Mammary epithelial cell (primary cell): ENCODE data around the gene CTIF.

Experiments
- EZH2 ChIP-seq: IDR thresholded peaks from 2 replicates; pipeline ENCODE4 v1.6.1; 2012; ENCODE audit warnings: low read length, inconsistent platforms, borderline replicate concordance
- TF ChIP-seq, protein P1 (sequence below), 2 donors: IDR thresholded peaks in 1 of 2; conservative IDR thresholded peaks in 1 of 2; 2 replicates each; pipeline ENCODE4 v1.5.1; 2011 to 2012; ENCODE audit warnings: inconsistent platforms in 2 of 2, low read length in 2 of 2, mild to moderate bottlenecking in 2 of 2, control low read depth in 1 of 2, low read depth in 1 of 2; ENCODE audit not compliant: insufficient read depth in 1 of 2; ENCODE audit errors: extremely low read depth in 1 of 2

- no peak for TF ChIP-seq EZH2
- TF ChIP-seq, protein P1, sequence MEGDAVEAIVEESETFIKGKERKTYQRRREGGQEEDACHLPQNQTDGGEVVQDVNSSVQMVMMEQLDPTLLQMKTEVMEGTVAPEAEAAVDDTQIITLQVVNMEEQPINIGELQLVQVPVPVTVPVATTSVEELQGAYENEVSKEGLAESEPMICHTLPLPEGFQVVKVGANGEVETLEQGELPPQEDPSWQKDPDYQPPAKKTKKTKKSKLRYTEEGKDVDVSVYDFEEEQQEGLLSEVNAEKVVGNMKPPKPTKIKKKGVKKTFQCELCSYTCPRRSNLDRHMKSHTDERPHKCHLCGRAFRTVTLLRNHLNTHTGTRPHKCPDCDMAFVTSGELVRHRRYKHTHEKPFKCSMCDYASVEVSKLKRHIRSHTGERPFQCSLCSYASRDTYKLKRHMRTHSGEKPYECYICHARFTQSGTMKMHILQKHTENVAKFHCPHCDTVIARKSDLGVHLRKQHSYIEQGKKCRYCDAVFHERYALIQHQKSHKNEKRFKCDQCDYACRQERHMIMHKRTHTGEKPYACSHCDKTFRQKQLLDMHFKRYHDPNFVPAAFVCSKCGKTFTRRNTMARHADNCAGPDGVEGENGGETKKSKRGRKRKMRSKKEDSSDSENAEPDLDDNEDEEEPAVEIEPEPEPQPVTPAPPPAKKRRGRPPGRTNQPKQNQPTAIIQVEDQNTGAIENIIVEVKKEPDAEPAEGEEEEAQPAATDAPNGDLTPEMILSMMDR (conservative IDR thresholded peaks at IDR 0.05 in 1 of 2, IDR thresholded peaks at IDR 0.05 in 1 of 2; ENCODE audit: extremely low read depth in 1 of 2, insufficient read depth in 1 of 2, low read depth in 1 of 2, low read length in 2 of 2) = no peak
Observed at GRCh38 chr18:48871391-48872166, 332.7 kb downstream of the CTIF start.
